WTC11 (cell line): ENCODE results near the gene ASGR1. TPM values are rescaled to one million over a fixed set of nuclear protein-coding genes. Genes with fewer than 3 reads are reported as not detected.

ENCODE experiments used
- ATAC-seq: fragments of 200-7000 bp; cut with Tn5 transposase; 2 replicates; pipeline ENCODE4 v1.10.0; 2021; ENCODE audit warnings: mild to moderate bottlenecking, moderate library complexity
- CTCF ChIA-PET: fragments of 300-600 bp; sonication (Branson Sonifier 250); formaldehyde crosslinking; loops from one replicate; lab custom pipeline; 2021; ENCODE audit warnings: antibody characterized with exemption; lab: Charles Lee
- POLR2A ChIA-PET: fragments of 350-600 bp; sonication (Branson Sonifier 250); formaldehyde crosslinking; loops from one replicate; lab custom pipeline; 2021; ENCODE audit warnings: antibody characterized with exemption; lab: Charles Lee
- DNase-seq: peaks from one replicate; pipeline ENCODE4 v3.0.0; 2021; ENCODE audit warnings: low spot score
- H3K27ac Mint-ChIP-seq: 2 replicates; pipeline ENCODE4 v1.8.0; 2021; ENCODE audit warnings: mixed read lengths
- H3K27me3 Mint-ChIP-seq: 2 replicates; pipeline ENCODE4 v1.8.0; 2021; ENCODE audit warnings: low read depth, mild to moderate bottlenecking, moderate library complexity, mixed read lengths
- H3K36me3 Mint-ChIP-seq: 2 replicates; pipeline ENCODE4 v1.8.0; 2021; ENCODE audit warnings: mixed read lengths
- H3K4me1 Mint-ChIP-seq: 2 replicates; pipeline ENCODE4 v1.8.0; 2022; ENCODE audit warnings: mixed read lengths
- H3K4me3 Mint-ChIP-seq: 2 replicates; pipeline ENCODE4 v1.8.0; 2021; ENCODE audit warnings: mild to moderate bottlenecking, moderate library complexity, mixed read lengths
- H3K9me3 Mint-ChIP-seq: 2 replicates; pipeline ENCODE4 v1.8.0; 2021; ENCODE audit warnings: mixed read lengths
- AFF4 ChIP-seq: sonication (generic); formaldehyde crosslinking; IDR thresholded peaks from 2 replicates; pipeline ENCODE4 v1.8.1; 2023; ENCODE audit warnings: mild to moderate bottlenecking, missing genetic modification reagents, borderline replicate concordance
- ATF3 ChIP-seq: sonication (generic); formaldehyde crosslinking; conservative IDR thresholded peaks from 2 replicates; pipeline ENCODE4 v1.8.1; 2022; ENCODE audit warnings: mild to moderate bottlenecking, missing genetic modification reagents
- CREM ChIP-seq: sonication (generic); formaldehyde crosslinking; IDR thresholded peaks from 2 replicates; pipeline ENCODE4 v1.8.1; 2022; ENCODE audit warnings: mild to moderate bottlenecking, missing genetic modification reagents, moderate library complexity
- CTCF ChIP-seq: fragments of 200-600 bp; IDR thresholded peaks from 2 replicates; pipeline ENCODE4 v1.8.0; 2022; ENCODE audit warnings: antibody characterized with exemption
- EMX1 ChIP-seq: fragments of 250-450 bp; sonication (Bioruptor Pico); IDR thresholded peaks from 2 replicates; pipeline ENCODE4 v1.8.0; 2021; ENCODE audit warnings: mild to moderate bottlenecking
- ESRRA ChIP-seq: sonication (generic); formaldehyde crosslinking; IDR thresholded peaks from 2 replicates; pipeline ENCODE4 v1.8.1; 2022; ENCODE audit warnings: mild to moderate bottlenecking, missing genetic modification reagents, borderline replicate concordance
- ETV6 ChIP-seq: sonication (generic); formaldehyde crosslinking; IDR thresholded peaks from 2 replicates; pipeline ENCODE4 v1.8.1; 2022; ENCODE audit warnings: mild to moderate bottlenecking, missing genetic modification reagents
- FOXJ3 ChIP-seq: sonication (generic); formaldehyde crosslinking; IDR thresholded peaks from 2 replicates; pipeline ENCODE4 v1.9.0; 2021; ENCODE audit warnings: missing genetic modification reagents, mild to moderate bottlenecking, borderline replicate concordance
- FOXP4 ChIP-seq: sonication (generic); formaldehyde crosslinking; IDR thresholded peaks from 2 replicates; pipeline ENCODE4 v1.8.0; 2022; ENCODE audit warnings: mild to moderate bottlenecking, missing genetic modification reagents
- GTF2I ChIP-seq: fragments of 250-450 bp; sonication (Bioruptor Pico); conservative IDR thresholded peaks from 2 replicates; pipeline ENCODE4 v1.4.0; 2021; ENCODE audit warnings: mild to moderate bottlenecking
- JUN ChIP-seq: sonication (generic); formaldehyde crosslinking; IDR thresholded peaks from 2 replicates; pipeline ENCODE4 v1.8.0; 2023; ENCODE audit warnings: mild to moderate bottlenecking, missing genetic modification reagents
- MAX ChIP-seq: sonication (generic); formaldehyde crosslinking; IDR thresholded peaks from 2 replicates; pipeline ENCODE4 v1.8.0; 2022; ENCODE audit warnings: mild to moderate bottlenecking, missing genetic modification reagents
- MXD4 ChIP-seq: fragments of 250-450 bp; sonication (Bioruptor Pico); IDR thresholded peaks from 2 replicates; pipeline ENCODE4 v1.8.0; 2021; ENCODE audit warnings: mild to moderate bottlenecking, moderate library complexity, borderline replicate concordance
- MYBL2 ChIP-seq: sonication (generic); formaldehyde crosslinking; IDR thresholded peaks from 2 replicates; pipeline ENCODE4 v1.8.1; 2023; ENCODE audit warnings: mild to moderate bottlenecking, moderate library complexity, missing genetic modification reagents
- NR1H2 ChIP-seq: sonication (generic); formaldehyde crosslinking; IDR thresholded peaks from 2 replicates; pipeline ENCODE4 v1.9.0; 2021; ENCODE audit warnings: mild to moderate bottlenecking, moderate library complexity, missing genetic modification reagents
- NR2C2 ChIP-seq: sonication (generic); formaldehyde crosslinking; IDR thresholded peaks from 2 replicates; pipeline ENCODE4 v1.8.0; 2022; ENCODE audit warnings: mild to moderate bottlenecking, missing genetic modification reagents
- PREB ChIP-seq: sonication (generic); formaldehyde crosslinking; IDR thresholded peaks from 2 replicates; pipeline ENCODE4 v1.8.1; 2022; ENCODE audit warnings: mild to moderate bottlenecking, missing genetic modification reagents, moderate library complexity, borderline replicate concordance
- RELA ChIP-seq: sonication (generic); formaldehyde crosslinking; IDR thresholded peaks from 2 replicates; pipeline ENCODE4 v1.8.1; 2022; ENCODE audit warnings: missing genetic modification reagents, mild to moderate bottlenecking, borderline replicate concordance
- SMAD4 ChIP-seq: sonication (generic); formaldehyde crosslinking; IDR thresholded peaks from 2 replicates; pipeline ENCODE4 v1.8.0; 2022; ENCODE audit warnings: mild to moderate bottlenecking, missing genetic modification reagents
- SOX15 ChIP-seq: fragments of 250-450 bp; sonication (Bioruptor Pico); IDR thresholded peaks from 2 replicates; pipeline ENCODE4 v1.9.0; 2021; ENCODE audit warnings: mild to moderate bottlenecking
- ZNF121 ChIP-seq: sonication (generic); formaldehyde crosslinking; IDR thresholded peaks from 2 replicates; pipeline ENCODE4 v1.8.0; 2023; ENCODE audit warnings: missing genetic modification reagents
- ZNF138 ChIP-seq: sonication (generic); formaldehyde crosslinking; conservative IDR thresholded peaks from 2 replicates; pipeline ENCODE4 v1.8.1; 2022; ENCODE audit warnings: mild to moderate bottlenecking, moderate library complexity, missing genetic modification reagents
- ZNF317 ChIP-seq: sonication (generic); formaldehyde crosslinking; IDR thresholded peaks from 2 replicates; pipeline ENCODE4 v1.8.1; 2023; ENCODE audit warnings: low read depth, mild to moderate bottlenecking, moderate library complexity, missing genetic modification reagents, borderline replicate concordance
- ZNF512 ChIP-seq: sonication (generic); formaldehyde crosslinking; IDR thresholded peaks from 2 replicates; pipeline ENCODE4 v1.8.1; 2022; ENCODE audit warnings: missing genetic modification reagents, borderline replicate concordance
- ZNF671 ChIP-seq: fragments of 250-450 bp; sonication (Bioruptor Pico); IDR thresholded peaks from 2 replicates; pipeline ENCODE4 v1.8.0; 2021; ENCODE audit warnings: mild to moderate bottlenecking
- total RNA-seq: library from RNA; stranded (reverse); gene quantifications from 3 replicates; pipeline ENCODE4 v1.2.3, GENCODE V29; 2021

ASGR1 gene
- total RNA-seq, 1 experiment from 2014 or later, result 13.3 TPM

- TF ChIP-seq FOXJ3 (no peak), ZNF512 (CRISPR knock-in tag) (no peak), ZNF317 (CRISPR knock-in tag) (no peak)
Measured at GRCh38 chr17:7137171-7137943, 41.8 kb downstream of the ASGR1 start (continued).

GRCh38 chr17:7136266-7136877 lies 42.8 kb downstream of the ASGR1 start:
- CTCF ChIA-PET, result interaction anchor here (0.5 to 6.1 kb wide), 22 partner anchors 8 to 463 kb away, joined by 3 to 105 read pairs (median 6); partner anchors contain the start of genes BCL6B, SLC16A11 and SLC16A13
- Mint-ChIP-seq H3K36me3 (no peaks in the 10 kb centered on the region), H3K9me3 (no peaks in the 10 kb centered on the region), H3K4me1 (peaks cover 62% of the 10 kb centered on the region), H3K27me3 (peaks cover 48% of the 10 kb centered on the region), H3K27ac (no peak overlapping the region), H3K4me3 (peak overlapping the region; percentile 50)
- DNase-seq (peak; percentile 80), ATAC-seq (no peak)
- POLR2A ChIA-PET, result no interaction called here
- TF ChIP-seq AFF4, result no peak
- TF ChIP-seq EMX1, result no peak
- no peak for TF ChIP-seq ESRRA (CRISPR knock-in tag)
- TF ChIP-seq MXD4 (CRISPR knock-in tag), result no peak
- no peak for TF ChIP-seq PREB (CRISPR knock-in tag)
- no peak for TF ChIP-seq SMAD4 (CRISPR knock-in tag)
- 0 out of 2 replicates have a peak, but pooled peaks have one; percentile 25 for TF ChIP-seq ZNF121
- TF ChIP-seq CREM (CRISPR knock-in tag), result no peak
- TF ChIP-seq FOXP4, result no peak
- no peak for TF ChIP-seq NR1H2
- no peak for TF ChIP-seq MYBL2 (CRISPR knock-in tag)
- TF ChIP-seq NR2C2, result no peak
- TF ChIP-seq ZNF317 (CRISPR knock-in tag), result no peak
- TF ChIP-seq SOX15 (CRISPR knock-in tag), result no peak
- TF ChIP-seq JUN (CRISPR knock-in tag), result no peak
- TF ChIP-seq ATF3 (CRISPR knock-in tag), result no peak
- no peak for TF ChIP-seq RELA (CRISPR knock-in tag)
- TF ChIP-seq MAX (CRISPR knock-in tag), result no peak
- 0 out of 2 replicates have a peak, but pooled peaks have one; percentile 39 for TF ChIP-seq GTF2I (CRISPR knock-in tag)
- peak; percentile 83 for TF ChIP-seq CTCF
- no peak for TF ChIP-seq ETV6 (CRISPR knock-in tag)
- TF ChIP-seq ZNF138, result no peak
- no peak for TF ChIP-seq ZNF671 (CRISPR knock-in tag)
